ENCODE results near the gene SLC1A2.

DNA sequence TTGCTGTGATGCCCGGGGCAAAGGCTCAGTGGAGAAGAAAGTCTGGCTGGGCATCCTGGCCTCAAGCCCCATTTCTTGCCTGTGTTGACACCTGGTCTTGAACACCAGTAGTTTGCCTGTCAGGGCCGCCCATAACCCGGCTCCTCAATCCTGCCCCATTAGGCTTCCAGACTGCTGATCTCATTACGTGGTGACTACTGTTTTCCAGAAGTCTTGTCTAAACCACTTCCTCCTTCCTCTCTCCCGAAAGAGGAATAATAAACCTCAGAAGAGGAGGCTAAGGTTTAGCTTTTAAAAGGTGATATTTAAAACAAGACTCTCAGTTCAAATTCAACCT, 182.7 kb downstream of the SLC1A2 start:
- TF ChIP-seq, protein P1, sequence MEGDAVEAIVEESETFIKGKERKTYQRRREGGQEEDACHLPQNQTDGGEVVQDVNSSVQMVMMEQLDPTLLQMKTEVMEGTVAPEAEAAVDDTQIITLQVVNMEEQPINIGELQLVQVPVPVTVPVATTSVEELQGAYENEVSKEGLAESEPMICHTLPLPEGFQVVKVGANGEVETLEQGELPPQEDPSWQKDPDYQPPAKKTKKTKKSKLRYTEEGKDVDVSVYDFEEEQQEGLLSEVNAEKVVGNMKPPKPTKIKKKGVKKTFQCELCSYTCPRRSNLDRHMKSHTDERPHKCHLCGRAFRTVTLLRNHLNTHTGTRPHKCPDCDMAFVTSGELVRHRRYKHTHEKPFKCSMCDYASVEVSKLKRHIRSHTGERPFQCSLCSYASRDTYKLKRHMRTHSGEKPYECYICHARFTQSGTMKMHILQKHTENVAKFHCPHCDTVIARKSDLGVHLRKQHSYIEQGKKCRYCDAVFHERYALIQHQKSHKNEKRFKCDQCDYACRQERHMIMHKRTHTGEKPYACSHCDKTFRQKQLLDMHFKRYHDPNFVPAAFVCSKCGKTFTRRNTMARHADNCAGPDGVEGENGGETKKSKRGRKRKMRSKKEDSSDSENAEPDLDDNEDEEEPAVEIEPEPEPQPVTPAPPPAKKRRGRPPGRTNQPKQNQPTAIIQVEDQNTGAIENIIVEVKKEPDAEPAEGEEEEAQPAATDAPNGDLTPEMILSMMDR (conservative IDR thresholded peaks at IDR 0.05; ENCODE audit: low read length), result no peak
- no peak for TF ChIP-seq EZH2phosphoT487 (IDR thresholded peaks at IDR 0.05; ENCODE audit: borderline replicate concordance)

Measured in Loucy (cell line).